Endothelial cell of umbilical vein (primary cell): ENCODE results near the gene HIF1AN. TPM values are rescaled to one million over a fixed set of nuclear protein-coding genes. Genes with fewer than 3 reads are reported as not detected.
A peak's percentile ranks its signal among the peaks of the same experiment; 100 is the strongest.

Experiments used
- BruUV-seq: library from RNA; stranded (reverse); fragments of 400-500 nt; replicated peaks from 2 replicates; lab custom pipeline; 2021; lab: Mats Ljungman, UMichigan
- CTCF ChIA-PET: fragments of 300-600, 350-600 bp; sonication (Branson Sonifier 250); formaldehyde crosslinking; loops from one replicate; lab custom pipeline; 2021; ENCODE audit warnings: antibody characterized with exemption, inconsistent platforms; lab: Charles Lee
- POLR2A ChIA-PET: fragments of 300-600, 350-600 bp; sonication (Branson Sonifier 250); formaldehyde crosslinking; loops from one replicate; lab custom pipeline; 2021; ENCODE audit warnings: antibody characterized with exemption, inconsistent platforms; lab: Charles Lee
- DNase-seq: peaks from one replicate; pipeline ENCODE4 v3.0.0-alpha.2; 2011; ENCODE audit warnings: low read depth, low spot score
- FAIRE-seq: peaks from 2 replicates; lab custom pipeline; 2011; peaks lifted over from hg19 to GRCh38; lab: Jason Lieb, UNC
- H2AFZ ChIP-seq: 2 replicates; pipeline ENCODE4 v1.6.0; 2012; ENCODE audit warnings: low read depth, low read length, control low read depth, inconsistent platforms
- H3K27ac ChIP-seq: 2 replicates; pipeline ENCODE4 v1.5.1; 2011; ENCODE audit warnings: low read depth, mild to moderate bottlenecking, control low read depth, low read length, moderate library complexity; ENCODE audit not compliant: insufficient read depth
- H3K27me3 ChIP-seq, 2 experiments: 2 replicates each; pipeline versions ENCODE4 v1.6.0 to v1.6.1; 2011; ENCODE audit warnings: low read length in 2 of 2, mixed read lengths in 1 of 2; ENCODE audit not compliant: control insufficient read depth in 2 of 2, insufficient read depth in 2 of 2
- H3K36me3 ChIP-seq, 2 experiments: 2 replicates in 1 of 2; 3 replicates in 1 of 2; pipeline ENCODE4 v1.5.1; 2011; ENCODE audit warnings: low read length in 2 of 2, mild to moderate bottlenecking in 1 of 2, moderate library complexity in 1 of 2; ENCODE audit not compliant: control insufficient read depth in 2 of 2, insufficient read depth in 2 of 2; ENCODE audit errors: extremely low read depth in 1 of 2
- H3K4me1 ChIP-seq: 3 replicates; pipeline ENCODE4 v1.5.1; 2011; ENCODE audit warnings: mild to moderate bottlenecking, low read length; ENCODE audit not compliant: control insufficient read depth, insufficient read depth; ENCODE audit errors: extremely low read depth
- H3K4me2 ChIP-seq: 2 replicates; pipeline ENCODE4 v1.6.1; 2011; ENCODE audit warnings: low read length, control low read depth, mixed read lengths; ENCODE audit not compliant: insufficient read depth
- H3K4me3 ChIP-seq, 3 experiments: fragments of 200-600 bp in 1 of 3; sonication (generic), shearing (Covaris generic) in 1 of 3; replicated peaks in 1 of 3; 2 replicates each; pipeline ENCODE4 v1.5.1; 2011 to 2016; ENCODE audit warnings: control low read depth in 3 of 3, low read length in 3 of 3, mild to moderate bottlenecking in 2 of 3, inconsistent platforms in 1 of 3, low read depth in 1 of 3, moderate library complexity in 1 of 3; ENCODE audit not compliant: insufficient read depth in 1 of 3
- H3K79me2 ChIP-seq: 2 replicates; pipeline ENCODE4 v1.6.0; 2012; ENCODE audit warnings: low read length, inconsistent platforms; ENCODE audit not compliant: control insufficient read depth, insufficient read depth
- H3K9ac ChIP-seq: replicated peaks from 2 replicates; pipeline ENCODE3; 2011; ENCODE audit warnings: low read length, control low read depth; ENCODE audit not compliant: insufficient read depth; ENCODE audit errors: extremely low read depth
- H3K9me1 ChIP-seq: replicated peaks from 3 replicates; pipeline ENCODE4 v1.6.0; 2011; ENCODE audit warnings: mild to moderate bottlenecking, low read length; ENCODE audit not compliant: control insufficient read depth, insufficient read depth; ENCODE audit errors: extremely low read depth
- H3K9me3 ChIP-seq: replicated peaks from 2 replicates; pipeline ENCODE4 v1.5.1; 2012; ENCODE audit warnings: low read length, inconsistent platforms; ENCODE audit not compliant: control insufficient read depth, insufficient read depth
- H4K20me1 ChIP-seq: replicated peaks from 2 replicates; pipeline ENCODE3; 2011; ENCODE audit warnings: mild to moderate bottlenecking, low read length; ENCODE audit not compliant: control insufficient read depth, insufficient read depth; ENCODE audit errors: extremely low read depth
- EZH2 ChIP-seq: IDR thresholded peaks from 2 replicates; pipeline ENCODE4 v1.6.1; 2012; ENCODE audit warnings: borderline replicate concordance, low read depth, mild to moderate bottlenecking, moderate library complexity, low read length, inconsistent platforms; ENCODE audit not compliant: severe bottlenecking
- FOS ChIP-seq: IDR thresholded peaks from 2 replicates; pipeline ENCODE4 v1.6.1; 2011; ENCODE audit warnings: mild to moderate bottlenecking, low read length, moderate library complexity, borderline replicate concordance; ENCODE audit not compliant: insufficient read depth
- GATA2 ChIP-seq: IDR thresholded peaks from 2 replicates; pipeline ENCODE4 v1.7.0; 2011; ENCODE audit warnings: low read depth, mild to moderate bottlenecking, moderate library complexity, mixed read lengths, low read length; ENCODE audit not compliant: insufficient read length, insufficient read depth
- JUN ChIP-seq: IDR thresholded peaks from 2 replicates; pipeline ENCODE4 v1.6.1; 2011; ENCODE audit warnings: borderline replicate concordance, low read depth; ENCODE audit not compliant: insufficient read length, insufficient read depth
- MYC ChIP-seq: IDR thresholded peaks from one replicate; pipeline ENCODE4 v1.6.1; 2011; ENCODE audit warnings: mild to moderate bottlenecking, low read depth, low read length
- POLR2A ChIP-seq: IDR thresholded peaks from 2 replicates; pipeline ENCODE4 v1.6.1; 2012; ENCODE audit warnings: low read depth, mild to moderate bottlenecking, control low read depth, low read length
- POLR2AphosphoS5 ChIP-seq: IDR thresholded peaks from 2 replicates; pipeline ENCODE4 v1.6.1; 2012; ENCODE audit warnings: low read depth, mild to moderate bottlenecking, control low read depth, low read length, moderate library complexity; ENCODE audit not compliant: insufficient read depth
- dilution Hi-C: fragments of 300-500 bp; cut with MboI; formaldehyde crosslinking; loops from one replicate; pipeline ENCODE4 v1.15.0; 2019; ENCODE audit warnings: low sequenced_read_pairs; ENCODE audit not compliant: extremely low pct_ligation_motif_present
- intact Hi-C: fragments of 100-400 bp; cut with micrococcal nuclease; formaldehyde crosslinking; loops from one replicate; pipeline ENCODE4 v1.10.0; 2022
- polyA plus RNA-seq, 4 experiments: library from polyadenylated mRNA; depleted of rRNA in 3 of 4; stranded (reverse) in 3 of 4; unstranded in 1 of 4; fragments of >200 nt; gene quantifications; 2 replicates each; pipeline versions ENCODE4 v1.2.1 to v1.2.3, GENCODE V29; 2011 to 2012; ENCODE audit warnings: missing spikeins in 1 of 4
- total RNA-seq: library from RNA; stranded (reverse); gene quantifications from 2 replicates; pipeline ENCODE4 v1.2.3, GENCODE V29; 2021
- TF ChIP-seq, protein P1 (sequence below): IDR thresholded peaks from 2 replicates; pipeline ENCODE4 v1.6.1; 2011; ENCODE audit not compliant: insufficient read depth, insufficient read length
- TF ChIP-seq, protein P2 (sequence below), 2 donors: IDR thresholded peaks; 1 replicate in 1 of 2; 2 replicates in 1 of 2; pipeline ENCODE4 v1.5.1; 2011; ENCODE audit warnings: low read length in 2 of 2, mild to moderate bottlenecking in 2 of 2, moderate library complexity in 2 of 2, control low read depth in 1 of 2, inconsistent platforms in 1 of 2, low read depth in 1 of 2; ENCODE audit not compliant: insufficient read depth in 1 of 2; ENCODE audit errors: extremely low read depth in 1 of 2

The HIF1AN gene
- total and polyA plus RNA-seq, 2 donors (not counting 3 experiments of a cell fraction or from before 2014, with no cell fraction given) = 7.3 to 34.0 TPM

DNA sequence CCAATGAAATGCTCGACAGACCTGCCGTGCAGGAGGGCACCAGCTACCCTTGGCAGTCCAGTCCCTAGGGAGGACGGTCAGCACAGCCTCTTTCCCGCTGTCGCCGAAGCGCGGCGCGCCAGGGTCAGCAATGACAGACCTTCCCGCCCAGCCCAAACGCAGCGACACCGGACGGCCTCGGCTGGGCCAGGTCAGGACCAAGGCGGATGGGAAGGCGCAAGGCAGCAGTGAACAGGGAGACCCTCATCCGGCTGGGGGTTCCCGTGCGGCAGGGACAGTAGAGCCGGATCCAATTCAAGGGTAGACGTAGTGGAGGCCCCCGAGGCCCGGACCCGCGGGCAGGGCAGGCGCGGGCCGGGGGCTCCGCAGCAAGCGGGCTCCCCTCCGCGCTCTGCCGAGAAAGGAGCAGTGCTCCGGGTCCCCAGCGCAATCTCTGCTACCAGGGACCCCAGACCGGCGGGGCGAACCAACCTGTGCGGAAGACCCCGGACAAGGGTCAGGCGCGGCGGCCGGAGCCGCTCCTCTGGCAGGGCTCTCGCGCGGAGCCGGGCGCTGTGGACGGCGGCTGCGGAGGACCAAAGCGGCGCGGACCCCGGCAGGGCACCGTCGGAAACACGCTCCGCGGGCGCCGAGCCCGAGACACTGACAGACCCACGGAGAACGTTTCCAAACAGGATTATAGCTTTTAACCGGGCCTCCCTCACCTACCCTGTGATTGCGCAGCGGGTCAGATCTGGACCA is 16.3 kb upstream of the HIF1AN start, which contains the start of gene SEC31B:
SEC31B (minus strand) TSS at position 551 of the 741 bp plus-strand sequence. CDS start 2,909 bp downstream, outside the sequence.
- no peak for TF ChIP-seq EZH2
- no peak for TF ChIP-seq JUN
- TF ChIP-seq POLR2A = no peak
- TF ChIP-seq MYC = no peak
- TF ChIP-seq, protein P1, sequence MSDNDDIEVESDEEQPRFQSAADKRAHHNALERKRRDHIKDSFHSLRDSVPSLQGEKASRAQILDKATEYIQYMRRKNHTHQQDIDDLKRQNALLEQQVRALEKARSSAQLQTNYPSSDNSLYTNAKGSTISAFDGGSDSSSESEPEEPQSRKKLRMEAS = no peak
- no peak for TF ChIP-seq GATA2
- no peak for TF ChIP-seq POLR2AphosphoS5
- no peak for TF ChIP-seq FOS
- TF ChIP-seq, protein P2, sequence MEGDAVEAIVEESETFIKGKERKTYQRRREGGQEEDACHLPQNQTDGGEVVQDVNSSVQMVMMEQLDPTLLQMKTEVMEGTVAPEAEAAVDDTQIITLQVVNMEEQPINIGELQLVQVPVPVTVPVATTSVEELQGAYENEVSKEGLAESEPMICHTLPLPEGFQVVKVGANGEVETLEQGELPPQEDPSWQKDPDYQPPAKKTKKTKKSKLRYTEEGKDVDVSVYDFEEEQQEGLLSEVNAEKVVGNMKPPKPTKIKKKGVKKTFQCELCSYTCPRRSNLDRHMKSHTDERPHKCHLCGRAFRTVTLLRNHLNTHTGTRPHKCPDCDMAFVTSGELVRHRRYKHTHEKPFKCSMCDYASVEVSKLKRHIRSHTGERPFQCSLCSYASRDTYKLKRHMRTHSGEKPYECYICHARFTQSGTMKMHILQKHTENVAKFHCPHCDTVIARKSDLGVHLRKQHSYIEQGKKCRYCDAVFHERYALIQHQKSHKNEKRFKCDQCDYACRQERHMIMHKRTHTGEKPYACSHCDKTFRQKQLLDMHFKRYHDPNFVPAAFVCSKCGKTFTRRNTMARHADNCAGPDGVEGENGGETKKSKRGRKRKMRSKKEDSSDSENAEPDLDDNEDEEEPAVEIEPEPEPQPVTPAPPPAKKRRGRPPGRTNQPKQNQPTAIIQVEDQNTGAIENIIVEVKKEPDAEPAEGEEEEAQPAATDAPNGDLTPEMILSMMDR (IDR thresholded peaks at IDR 0.05; ENCODE audit: extremely low read depth in 1 of 2, insufficient read depth in 1 of 2, low read depth in 1 of 2, low read length in 2 of 2) = no peak
- peak; percentile 33 for DNase-seq
- Histone ChIP-seq H3K27me3 (no peaks in the 10 kb centered on the region), H3K9me3 (no peaks in the 10 kb centered on the region), H4K20me1 (no peaks in the 10 kb centered on the region), H3K9me1 (no peaks in the 10 kb centered on the region), H3K36me3 (peaks cover 0 to 5% of the 10 kb centered on the region in 2 experiments), H3K27ac (no peak within 1 kb of the TSS), H3K79me2 (no peaks in the 10 kb centered on the region), H3K4me1 (peaks cover 31% of the 10 kb centered on the region), H3K9ac (no peak within 1 kb of the TSS), H3K4me3 (peak within 1 kb of the TSS in 1 of 3 experiments; percentile 41), H2AFZ (peak within 1 kb of the TSS; percentile 72), H3K4me2 (peak within 1 kb of the TSS; percentile 44)
- intact Hi-C loops = loop anchor here (1.0 to 5.0 kb wide), 4 partner anchors 10 to 358 kb away; partner anchors contain the start of gene NDUFB8
- BruUV-seq = no TSS peak
- dilution Hi-C loops = no loop called here
- FAIRE-seq = no peak
- ChIA-PET POLR2A (interaction anchor here (0.7 to 1.1 kb wide), 2 partner anchors 16 to 649 kb away, joined by 3 to 4 read pairs; partner anchors contain the start of gene HIF1AN), CTCF (interaction anchor here (0.6 to 4.8 kb wide), 64 partner anchors 8 to 674 kb away, joined by 3 to 78 read pairs (median 6); partner anchors contain the start of genes BLOC1S2, HIF1AN, NDUFB8 and PKD2L1)
